Liver (tissue), 9 donors: ENCODE results near the gene LAMB4. TPM values are rescaled to one million over a fixed set of nuclear protein-coding genes. Genes with fewer than 3 reads are reported as not detected.

Source experiments
- DNase-seq: peaks from one replicate; pipeline ENCODE4 v3.0.0-alpha.2; 2017; ENCODE audit warnings: low spot score
- H3K27ac ChIP-seq, 2 donors: one replicate each; pipeline ENCODE4 v1.7.0; 2013; ENCODE audit warnings: inconsistent platforms in 2 of 2, low read length in 2 of 2, control low read depth in 1 of 2, low read depth in 1 of 2, mild to moderate bottlenecking in 1 of 2
- H3K27me3 ChIP-seq, 4 donors: one replicate each; pipeline versions ENCODE4 v1.6.1 to v1.7.0; 2013; ENCODE audit warnings: low read length in 3 of 4, inconsistent platforms in 1 of 4, mild to moderate bottlenecking in 1 of 4, moderate library complexity in 1 of 4; ENCODE audit not compliant: control insufficient read depth in 4 of 4, insufficient read depth in 4 of 4
- H3K36me3 ChIP-seq, 4 donors: one replicate each; pipeline versions ENCODE4 v1.6.1 to v1.7.0; 2013; ENCODE audit warnings: low read length in 3 of 4, mild to moderate bottlenecking in 3 of 4, low read depth in 1 of 4, moderate library complexity in 1 of 4; ENCODE audit not compliant: control insufficient read depth in 4 of 4, insufficient read depth in 3 of 4
- H3K4me1 ChIP-seq, 4 donors: one replicate each; pipeline versions ENCODE4 v1.6.1 to v1.7.0; 2013; ENCODE audit warnings: low read length in 3 of 4, mild to moderate bottlenecking in 3 of 4, moderate library complexity in 1 of 4; ENCODE audit not compliant: control insufficient read depth in 4 of 4, insufficient read depth in 4 of 4
- H3K4me3 ChIP-seq, 3 donors: one replicate each; pipeline versions ENCODE4 v1.6.1 to v1.7.0; 2013; ENCODE audit warnings: low read length in 3 of 3, control low read depth in 1 of 3, low read depth in 1 of 3, mild to moderate bottlenecking in 1 of 3
- H3K9ac ChIP-seq, 2 donors: one replicate each; pipeline ENCODE4 v1.7.0; 2013; ENCODE audit warnings: low read length in 2 of 2, mild to moderate bottlenecking in 2 of 2, moderate library complexity in 2 of 2, control low read depth in 1 of 2, low read depth in 1 of 2
- H3K9me3 ChIP-seq, 4 donors: one replicate each; pipeline versions ENCODE4 v1.6.1 to v1.7.0; 2013; ENCODE audit warnings: low read length in 3 of 4; ENCODE audit not compliant: control insufficient read depth in 4 of 4
- FOXA1 ChIP-seq: IDR thresholded peaks from 2 replicates; pipeline ENCODE4 v1.6.1; 2016; ENCODE audit warnings: antibody characterized with exemption
- GABPA ChIP-seq, 2 donors: IDR thresholded peaks in 1 of 2; conservative IDR thresholded peaks in 1 of 2; 2 replicates each; pipeline ENCODE4 v1.6.1; 2016; ENCODE audit warnings: antibody characterized with exemption in 2 of 2, mild to moderate bottlenecking in 1 of 2, moderate library complexity in 1 of 2
- HNF4A ChIP-seq, 2 donors: conservative IDR thresholded peaks; 2 replicates each; pipeline ENCODE4 v1.6.1; 2016; ENCODE audit warnings: antibody characterized with exemption in 2 of 2, mild to moderate bottlenecking in 2 of 2
- HNF4G ChIP-seq: IDR thresholded peaks from 2 replicates; pipeline ENCODE4 v1.6.1; 2016; ENCODE audit warnings: antibody characterized with exemption
- NR2F2 ChIP-seq: IDR thresholded peaks from 2 replicates; pipeline ENCODE4 v1.6.1; 2016; ENCODE audit warnings: antibody characterized with exemption
- RAD21 ChIP-seq, 2 donors: IDR thresholded peaks; 2 replicates each; pipeline ENCODE4 v1.6.1; 2016; ENCODE audit warnings: antibody characterized with exemption in 2 of 2, mild to moderate bottlenecking in 2 of 2
- RXRA ChIP-seq, 2 donors: IDR thresholded peaks; 2 replicates each; pipeline ENCODE4 v1.6.1; 2017 to 2018; ENCODE audit warnings: antibody characterized with exemption in 2 of 2, mild to moderate bottlenecking in 1 of 2
- SP1 ChIP-seq: IDR thresholded peaks from 2 replicates; pipeline ENCODE4 v1.6.1; 2018; ENCODE audit warnings: antibody characterized with exemption, mild to moderate bottlenecking
- TAF1 ChIP-seq: conservative IDR thresholded peaks from 2 replicates; pipeline ENCODE4 v1.6.1; 2016; ENCODE audit warnings: antibody characterized with exemption, mild to moderate bottlenecking
- YY1 ChIP-seq: IDR thresholded peaks from 2 replicates; pipeline ENCODE4 v1.6.1; 2016; ENCODE audit warnings: antibody characterized with exemption, mild to moderate bottlenecking
- WGBS: extraction: QIAGEN DNeasy Blood & Tissue Kit; methylation state at CpG from one replicate; pipeline ENCODE4 v1.1.7; 2013; 5-methylcytosine and 5-hydroxymethylcytosine counted together
- polyA plus RNA-seq, 2 donors: library from polyadenylated mRNA; stranded (reverse) in 1 of 2; unstranded in 1 of 2; fragments of 200-250 nt in 1 of 2; fragments of >200 nt in 1 of 2; fragmentation: Nextera tagmentation in 1 of 2; extraction: Ambion mirVana in 1 of 2; gene quantifications; one replicate each; pipeline versions ENCODE4 v1.2.1 to v1.2.3, GENCODE V29; 2013 to 2015
- total RNA-seq, 2 donors: library from RNA; depleted of rRNA; stranded (reverse); fragments of >200 nt; gene quantifications; one replicate each; pipeline ENCODE4 v1.2.3, GENCODE V29; 2014
- TF ChIP-seq, protein P1 (sequence below): IDR thresholded peaks from 2 replicates; pipeline ENCODE4 v1.6.1; 2016; ENCODE audit warnings: antibody characterized with exemption
- TF ChIP-seq, protein P2 (sequence below): IDR thresholded peaks from 2 replicates; pipeline ENCODE4 v1.6.1; 2016; ENCODE audit warnings: antibody characterized with exemption
- TF ChIP-seq, protein P3 (sequence below): IDR thresholded peaks from 2 replicates; pipeline ENCODE4 v1.6.1; 2016; ENCODE audit warnings: antibody characterized with exemption
- TF ChIP-seq, protein P4 (sequence below): fragments of 150-350 bp; IDR thresholded peaks from 2 replicates; pipeline ENCODE4 v1.5.1; 2017; ENCODE audit warnings: improper control_type of control experiment, low read depth, low read length; ENCODE audit not compliant: missing input control
- TF ChIP-seq, protein P5 (sequence below): IDR thresholded peaks from 2 replicates; pipeline ENCODE4 v1.6.1; 2016; ENCODE audit warnings: antibody characterized with exemption, mild to moderate bottlenecking
- donor health status: healthy.
- donor health status: healthy.
- donor health status: healthy.
- donor health status: healthy.
- donor health status: healthy.

The LAMB4 gene
- total and polyA plus RNA-seq, 4 donors, result under 0.01 to 0.03 TPM; not detected in 2

DNA sequence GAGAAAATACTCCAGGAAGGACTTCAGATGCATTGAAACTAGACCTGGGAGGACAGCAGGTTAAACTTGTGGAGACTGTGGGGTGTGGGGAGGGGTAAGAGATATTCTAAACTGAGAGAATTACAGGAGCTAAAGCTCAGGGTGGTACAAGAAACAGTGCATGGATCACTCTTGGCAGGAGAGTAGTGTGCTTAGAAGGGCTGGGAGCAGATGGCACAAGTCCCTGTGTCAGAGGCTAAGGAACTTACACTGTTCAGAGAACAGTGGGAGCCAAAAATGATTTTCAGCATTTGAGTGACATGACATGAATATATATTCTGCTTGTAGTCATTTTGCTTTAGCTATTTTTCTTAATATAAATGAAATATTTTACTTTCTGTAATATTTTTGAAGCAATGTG is 91.2 kb downstream of the LAMB4 start (continued):
- TF ChIP-seq, protein P1, sequence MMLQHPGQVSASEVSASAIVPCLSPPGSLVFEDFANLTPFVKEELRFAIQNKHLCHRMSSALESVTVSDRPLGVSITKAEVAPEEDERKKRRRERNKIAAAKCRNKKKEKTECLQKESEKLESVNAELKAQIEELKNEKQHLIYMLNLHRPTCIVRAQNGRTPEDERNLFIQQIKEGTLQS, result no peak
- TF ChIP-seq RAD21 (IDR thresholded peaks at IDR 0.05) (no peak), GABPA (IDR thresholded peaks at IDR 0.05 in 1 of 2, conservative IDR thresholded peaks at IDR 0.05 in 1 of 2) (no peak), RXRA (IDR thresholded peaks at IDR 0.05) (no peak), HNF4G (no peak), SP1 (no peak)

DNA sequence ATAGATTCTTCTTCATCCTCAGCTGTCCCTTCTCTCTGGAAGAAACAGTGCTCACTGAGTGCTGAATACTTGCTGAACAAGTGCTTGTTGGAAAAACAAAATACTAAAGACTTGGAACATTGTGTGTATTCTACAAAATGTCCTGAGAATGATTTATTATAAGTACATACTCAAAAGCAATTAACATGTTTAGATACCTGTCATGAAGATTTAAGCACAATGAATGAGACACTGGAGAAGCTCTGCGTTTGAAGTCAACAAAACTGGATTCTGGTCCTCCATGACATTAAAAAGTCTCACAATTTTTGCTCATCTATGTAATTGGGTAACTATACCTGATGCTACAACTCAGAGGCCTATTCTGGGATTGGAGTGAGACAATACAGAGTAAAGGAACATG is 92.4 kb downstream of the LAMB4 start:
- Histone ChIP-seq H3K4me3 (no peak overlapping the region), H3K36me3 (no peaks in the 10 kb centered on the region), H3K4me1 (no peaks in the 10 kb centered on the region), H3K27me3 (peaks cover 0 to 4% (median 0%) of the 10 kb centered on the region in 4 donors), H3K9me3 (no peaks in the 10 kb centered on the region), H3K9ac (no peak overlapping the region), H3K27ac (no peak overlapping the region)
- no peak for TF ChIP-seq TAF1
- TF ChIP-seq, protein P2, sequence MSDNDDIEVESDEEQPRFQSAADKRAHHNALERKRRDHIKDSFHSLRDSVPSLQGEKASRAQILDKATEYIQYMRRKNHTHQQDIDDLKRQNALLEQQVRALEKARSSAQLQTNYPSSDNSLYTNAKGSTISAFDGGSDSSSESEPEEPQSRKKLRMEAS, result no peak
- TF ChIP-seq SP1, result no peak
- TF ChIP-seq, protein P3, sequence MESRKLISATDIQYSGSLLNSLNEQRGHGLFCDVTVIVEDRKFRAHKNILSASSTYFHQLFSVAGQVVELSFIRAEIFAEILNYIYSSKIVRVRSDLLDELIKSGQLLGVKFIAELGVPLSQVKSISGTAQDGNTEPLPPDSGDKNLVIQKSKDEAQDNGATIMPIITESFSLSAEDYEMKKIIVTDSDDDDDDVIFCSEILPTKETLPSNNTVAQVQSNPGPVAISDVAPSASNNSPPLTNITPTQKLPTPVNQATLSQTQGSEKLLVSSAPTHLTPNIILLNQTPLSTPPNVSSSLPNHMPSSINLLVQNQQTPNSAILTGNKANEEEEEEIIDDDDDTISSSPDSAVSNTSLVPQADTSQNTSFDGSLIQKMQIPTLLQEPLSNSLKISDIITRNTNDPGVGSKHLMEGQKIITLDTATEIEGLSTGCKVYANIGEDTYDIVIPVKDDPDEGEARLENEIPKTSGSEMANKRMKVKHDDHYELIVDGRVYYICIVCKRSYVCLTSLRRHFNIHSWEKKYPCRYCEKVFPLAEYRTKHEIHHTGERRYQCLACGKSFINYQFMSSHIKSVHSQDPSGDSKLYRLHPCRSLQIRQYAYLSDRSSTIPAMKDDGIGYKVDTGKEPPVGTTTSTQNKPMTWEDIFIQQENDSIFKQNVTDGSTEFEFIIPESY, result no peak
- TF ChIP-seq RXRA (IDR thresholded peaks at IDR 0.05), result no peak
- no peak for TF ChIP-seq NR2F2
- no peak for DNase-seq
- WGBS, result 87% methylated on average over 1 of the region's 1 CpG

DNA sequence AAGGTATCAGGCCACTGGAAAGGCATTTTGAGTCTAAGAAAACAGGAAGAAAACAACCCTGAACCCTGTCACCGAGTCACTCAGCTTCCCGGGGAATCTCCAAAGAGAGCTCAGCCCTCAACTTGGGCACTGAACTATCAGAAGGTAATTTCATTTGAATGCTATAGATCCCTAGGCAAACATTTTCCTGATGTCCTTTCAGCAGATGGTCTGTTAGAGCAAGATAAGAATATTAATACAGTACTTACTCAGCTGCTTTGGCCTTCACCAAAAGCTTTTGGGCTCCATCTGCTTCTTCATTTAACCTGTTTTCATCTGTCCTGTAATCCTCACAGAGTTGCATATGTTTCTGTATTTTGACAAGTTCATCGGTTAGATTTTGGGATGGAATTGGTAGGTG is 93.0 kb downstream of the LAMB4 start:
- H3K27me3 ChIP-seq, result peaks cover 0 to 4% (median 0%) of the 10 kb centered on the region in 4 donors
- DNase-seq, result no peak
- no peaks in the 10 kb centered on the region for H3K9me3 ChIP-seq
- WGBS, result 91% methylated on average over 3 of the region's 3 CpGs
- H3K27ac ChIP-seq, result no peak overlapping the region
- no peaks in the 10 kb centered on the region for H3K36me3 ChIP-seq
- TF ChIP-seq HNF4G, result no peak
- TF ChIP-seq, protein P2, result no peak
- TF ChIP-seq, protein P4, sequence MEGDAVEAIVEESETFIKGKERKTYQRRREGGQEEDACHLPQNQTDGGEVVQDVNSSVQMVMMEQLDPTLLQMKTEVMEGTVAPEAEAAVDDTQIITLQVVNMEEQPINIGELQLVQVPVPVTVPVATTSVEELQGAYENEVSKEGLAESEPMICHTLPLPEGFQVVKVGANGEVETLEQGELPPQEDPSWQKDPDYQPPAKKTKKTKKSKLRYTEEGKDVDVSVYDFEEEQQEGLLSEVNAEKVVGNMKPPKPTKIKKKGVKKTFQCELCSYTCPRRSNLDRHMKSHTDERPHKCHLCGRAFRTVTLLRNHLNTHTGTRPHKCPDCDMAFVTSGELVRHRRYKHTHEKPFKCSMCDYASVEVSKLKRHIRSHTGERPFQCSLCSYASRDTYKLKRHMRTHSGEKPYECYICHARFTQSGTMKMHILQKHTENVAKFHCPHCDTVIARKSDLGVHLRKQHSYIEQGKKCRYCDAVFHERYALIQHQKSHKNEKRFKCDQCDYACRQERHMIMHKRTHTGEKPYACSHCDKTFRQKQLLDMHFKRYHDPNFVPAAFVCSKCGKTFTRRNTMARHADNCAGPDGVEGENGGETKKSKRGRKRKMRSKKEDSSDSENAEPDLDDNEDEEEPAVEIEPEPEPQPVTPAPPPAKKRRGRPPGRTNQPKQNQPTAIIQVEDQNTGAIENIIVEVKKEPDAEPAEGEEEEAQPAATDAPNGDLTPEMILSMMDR, result no peak
- TF ChIP-seq RXRA (IDR thresholded peaks at IDR 0.05), result no peak
- TF ChIP-seq HNF4A (conservative IDR thresholded peaks at IDR 0.05), result no peak
- TF ChIP-seq TAF1, result no peak
- TF ChIP-seq GABPA (IDR thresholded peaks at IDR 0.05 in 1 of 2, conservative IDR thresholded peaks at IDR 0.05 in 1 of 2), result no peak
- TF ChIP-seq FOXA1, result no peak
- TF ChIP-seq, protein P5, sequence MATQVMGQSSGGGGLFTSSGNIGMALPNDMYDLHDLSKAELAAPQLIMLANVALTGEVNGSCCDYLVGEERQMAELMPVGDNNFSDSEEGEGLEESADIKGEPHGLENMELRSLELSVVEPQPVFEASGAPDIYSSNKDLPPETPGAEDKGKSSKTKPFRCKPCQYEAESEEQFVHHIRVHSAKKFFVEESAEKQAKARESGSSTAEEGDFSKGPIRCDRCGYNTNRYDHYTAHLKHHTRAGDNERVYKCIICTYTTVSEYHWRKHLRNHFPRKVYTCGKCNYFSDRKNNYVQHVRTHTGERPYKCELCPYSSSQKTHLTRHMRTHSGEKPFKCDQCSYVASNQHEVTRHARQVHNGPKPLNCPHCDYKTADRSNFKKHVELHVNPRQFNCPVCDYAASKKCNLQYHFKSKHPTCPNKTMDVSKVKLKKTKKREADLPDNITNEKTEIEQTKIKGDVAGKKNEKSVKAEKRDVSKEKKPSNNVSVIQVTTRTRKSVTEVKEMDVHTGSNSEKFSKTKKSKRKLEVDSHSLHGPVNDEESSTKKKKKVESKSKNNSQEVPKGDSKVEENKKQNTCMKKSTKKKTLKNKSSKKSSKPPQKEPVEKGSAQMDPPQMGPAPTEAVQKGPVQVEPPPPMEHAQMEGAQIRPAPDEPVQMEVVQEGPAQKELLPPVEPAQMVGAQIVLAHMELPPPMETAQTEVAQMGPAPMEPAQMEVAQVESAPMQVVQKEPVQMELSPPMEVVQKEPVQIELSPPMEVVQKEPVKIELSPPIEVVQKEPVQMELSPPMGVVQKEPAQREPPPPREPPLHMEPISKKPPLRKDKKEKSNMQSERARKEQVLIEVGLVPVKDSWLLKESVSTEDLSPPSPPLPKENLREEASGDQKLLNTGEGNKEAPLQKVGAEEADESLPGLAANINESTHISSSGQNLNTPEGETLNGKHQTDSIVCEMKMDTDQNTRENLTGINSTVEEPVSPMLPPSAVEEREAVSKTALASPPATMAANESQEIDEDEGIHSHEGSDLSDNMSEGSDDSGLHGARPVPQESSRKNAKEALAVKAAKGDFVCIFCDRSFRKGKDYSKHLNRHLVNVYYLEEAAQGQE, result no peak
- TF ChIP-seq NR2F2, result no peak
- no peak for TF ChIP-seq YY1
- no peak overlapping the region for H3K4me3 ChIP-seq
- H3K4me1 ChIP-seq, result no peaks in the 10 kb centered on the region
- no peak overlapping the region for H3K9ac ChIP-seq
